ENCODE results near the gene SLC23A2.

- TF ChIP-seq CTCF (IDR thresholded peaks at IDR 0.05; ENCODE audit: low read depth, low read length) = no peak
- no peak for TF ChIP-seq EZH2phosphoT487 (IDR thresholded peaks at IDR 0.05; ENCODE audit: low read depth)
Observed at GRCh38 chr20:4808872-4809271, 192.4 kb downstream of the SLC23A2 start.
